Endothelial cell of umbilical vein (primary cell): ENCODE measurements around the gene TAGLN. TPM values are rescaled to one million over a fixed set of nuclear protein-coding genes. Genes with fewer than 3 reads are reported as not detected.

Experiments
- BruUV-seq: library from RNA; stranded (reverse); fragments of 400-500 nt; replicated peaks from 2 replicates; lab custom pipeline; 2021; lab: Mats Ljungman, UMichigan
- CTCF ChIA-PET: fragments of 300-600, 350-600 bp; sonication (Branson Sonifier 250); formaldehyde crosslinking; loops from one replicate; lab custom pipeline; 2021; ENCODE audit warnings: antibody characterized with exemption, inconsistent platforms; lab: Charles Lee
- POLR2A ChIA-PET: fragments of 300-600, 350-600 bp; sonication (Branson Sonifier 250); formaldehyde crosslinking; loops from one replicate; lab custom pipeline; 2021; ENCODE audit warnings: antibody characterized with exemption, inconsistent platforms; lab: Charles Lee
- DNase-seq: peaks from one replicate; pipeline ENCODE4 v3.0.0-alpha.2; 2011; ENCODE audit warnings: low read depth, low spot score
- FAIRE-seq: peaks from 2 replicates; lab custom pipeline; 2011; peaks lifted over from hg19 to GRCh38; lab: Jason Lieb, UNC
- H2AFZ ChIP-seq: 2 replicates; pipeline ENCODE4 v1.6.0; 2012; ENCODE audit warnings: low read depth, low read length, control low read depth, inconsistent platforms
- H3K27ac ChIP-seq: 2 replicates; pipeline ENCODE4 v1.5.1; 2011; ENCODE audit warnings: low read depth, mild to moderate bottlenecking, control low read depth, low read length, moderate library complexity; ENCODE audit not compliant: insufficient read depth
- H3K27me3 ChIP-seq, 2 experiments: 2 replicates each; pipeline versions ENCODE4 v1.6.0 to v1.6.1; 2011; ENCODE audit warnings: low read length in 2 of 2, mixed read lengths in 1 of 2; ENCODE audit not compliant: control insufficient read depth in 2 of 2, insufficient read depth in 2 of 2
- H3K36me3 ChIP-seq, 2 experiments: 2 replicates in 1 of 2; 3 replicates in 1 of 2; pipeline ENCODE4 v1.5.1; 2011; ENCODE audit warnings: low read length in 2 of 2, mild to moderate bottlenecking in 1 of 2, moderate library complexity in 1 of 2; ENCODE audit not compliant: control insufficient read depth in 2 of 2, insufficient read depth in 2 of 2; ENCODE audit errors: extremely low read depth in 1 of 2
- H3K4me1 ChIP-seq: 3 replicates; pipeline ENCODE4 v1.5.1; 2011; ENCODE audit warnings: mild to moderate bottlenecking, low read length; ENCODE audit not compliant: control insufficient read depth, insufficient read depth; ENCODE audit errors: extremely low read depth
- H3K4me2 ChIP-seq: 2 replicates; pipeline ENCODE4 v1.6.1; 2011; ENCODE audit warnings: low read length, control low read depth, mixed read lengths; ENCODE audit not compliant: insufficient read depth
- H3K4me3 ChIP-seq, 3 experiments: fragments of 200-600 bp in 1 of 3; sonication (generic), shearing (Covaris generic) in 1 of 3; replicated peaks in 1 of 3; 2 replicates each; pipeline ENCODE4 v1.5.1; 2011 to 2016; ENCODE audit warnings: control low read depth in 3 of 3, low read length in 3 of 3, mild to moderate bottlenecking in 2 of 3, inconsistent platforms in 1 of 3, low read depth in 1 of 3, moderate library complexity in 1 of 3; ENCODE audit not compliant: insufficient read depth in 1 of 3
- H3K79me2 ChIP-seq: 2 replicates; pipeline ENCODE4 v1.6.0; 2012; ENCODE audit warnings: low read length, inconsistent platforms; ENCODE audit not compliant: control insufficient read depth, insufficient read depth
- H3K9ac ChIP-seq: replicated peaks from 2 replicates; pipeline ENCODE3; 2011; ENCODE audit warnings: low read length, control low read depth; ENCODE audit not compliant: insufficient read depth; ENCODE audit errors: extremely low read depth
- H3K9me1 ChIP-seq: replicated peaks from 3 replicates; pipeline ENCODE4 v1.6.0; 2011; ENCODE audit warnings: mild to moderate bottlenecking, low read length; ENCODE audit not compliant: control insufficient read depth, insufficient read depth; ENCODE audit errors: extremely low read depth
- H3K9me3 ChIP-seq: replicated peaks from 2 replicates; pipeline ENCODE4 v1.5.1; 2012; ENCODE audit warnings: low read length, inconsistent platforms; ENCODE audit not compliant: control insufficient read depth, insufficient read depth
- H4K20me1 ChIP-seq: replicated peaks from 2 replicates; pipeline ENCODE3; 2011; ENCODE audit warnings: mild to moderate bottlenecking, low read length; ENCODE audit not compliant: control insufficient read depth, insufficient read depth; ENCODE audit errors: extremely low read depth
- EZH2 ChIP-seq: IDR thresholded peaks from 2 replicates; pipeline ENCODE4 v1.6.1; 2012; ENCODE audit warnings: borderline replicate concordance, low read depth, mild to moderate bottlenecking, moderate library complexity, low read length, inconsistent platforms; ENCODE audit not compliant: severe bottlenecking
- FOS ChIP-seq: IDR thresholded peaks from 2 replicates; pipeline ENCODE4 v1.6.1; 2011; ENCODE audit warnings: mild to moderate bottlenecking, low read length, moderate library complexity, borderline replicate concordance; ENCODE audit not compliant: insufficient read depth
- GATA2 ChIP-seq: IDR thresholded peaks from 2 replicates; pipeline ENCODE4 v1.7.0; 2011; ENCODE audit warnings: low read depth, mild to moderate bottlenecking, moderate library complexity, mixed read lengths, low read length; ENCODE audit not compliant: insufficient read length, insufficient read depth
- JUN ChIP-seq: IDR thresholded peaks from 2 replicates; pipeline ENCODE4 v1.6.1; 2011; ENCODE audit warnings: borderline replicate concordance, low read depth; ENCODE audit not compliant: insufficient read length, insufficient read depth
- MYC ChIP-seq: IDR thresholded peaks from one replicate; pipeline ENCODE4 v1.6.1; 2011; ENCODE audit warnings: mild to moderate bottlenecking, low read depth, low read length
- POLR2A ChIP-seq: IDR thresholded peaks from 2 replicates; pipeline ENCODE4 v1.6.1; 2012; ENCODE audit warnings: low read depth, mild to moderate bottlenecking, control low read depth, low read length
- POLR2AphosphoS5 ChIP-seq: IDR thresholded peaks from 2 replicates; pipeline ENCODE4 v1.6.1; 2012; ENCODE audit warnings: low read depth, mild to moderate bottlenecking, control low read depth, low read length, moderate library complexity; ENCODE audit not compliant: insufficient read depth
- dilution Hi-C: fragments of 300-500 bp; cut with MboI; formaldehyde crosslinking; loops from one replicate; pipeline ENCODE4 v1.15.0; 2019; ENCODE audit warnings: low sequenced_read_pairs; ENCODE audit not compliant: extremely low pct_ligation_motif_present
- intact Hi-C: fragments of 100-400 bp; cut with micrococcal nuclease; formaldehyde crosslinking; loops from one replicate; pipeline ENCODE4 v1.10.0; 2022
- polyA plus RNA-seq, 4 experiments: library from polyadenylated mRNA; depleted of rRNA in 3 of 4; stranded (reverse) in 3 of 4; unstranded in 1 of 4; fragments of >200 nt; gene quantifications; 2 replicates each; pipeline versions ENCODE4 v1.2.1 to v1.2.3, GENCODE V29; 2011 to 2012; ENCODE audit warnings: missing spikeins in 1 of 4
- total RNA-seq: library from RNA; stranded (reverse); gene quantifications from 2 replicates; pipeline ENCODE4 v1.2.3, GENCODE V29; 2021
- TF ChIP-seq, protein P1 (sequence below), 2 donors: IDR thresholded peaks; 1 replicate in 1 of 2; 2 replicates in 1 of 2; pipeline ENCODE4 v1.5.1; 2011; ENCODE audit warnings: low read length in 2 of 2, mild to moderate bottlenecking in 2 of 2, moderate library complexity in 2 of 2, control low read depth in 1 of 2, inconsistent platforms in 1 of 2, low read depth in 1 of 2; ENCODE audit not compliant: insufficient read depth in 1 of 2; ENCODE audit errors: extremely low read depth in 1 of 2
- TF ChIP-seq, protein P2 (sequence below): IDR thresholded peaks from 2 replicates; pipeline ENCODE4 v1.6.1; 2011; ENCODE audit not compliant: insufficient read depth, insufficient read length

The TAGLN gene
- total and polyA plus RNA-seq, 2 donors (not counting 3 experiments of a cell fraction or from before 2014, with no cell fraction given): 20.8 to 113 TPM

DNA sequence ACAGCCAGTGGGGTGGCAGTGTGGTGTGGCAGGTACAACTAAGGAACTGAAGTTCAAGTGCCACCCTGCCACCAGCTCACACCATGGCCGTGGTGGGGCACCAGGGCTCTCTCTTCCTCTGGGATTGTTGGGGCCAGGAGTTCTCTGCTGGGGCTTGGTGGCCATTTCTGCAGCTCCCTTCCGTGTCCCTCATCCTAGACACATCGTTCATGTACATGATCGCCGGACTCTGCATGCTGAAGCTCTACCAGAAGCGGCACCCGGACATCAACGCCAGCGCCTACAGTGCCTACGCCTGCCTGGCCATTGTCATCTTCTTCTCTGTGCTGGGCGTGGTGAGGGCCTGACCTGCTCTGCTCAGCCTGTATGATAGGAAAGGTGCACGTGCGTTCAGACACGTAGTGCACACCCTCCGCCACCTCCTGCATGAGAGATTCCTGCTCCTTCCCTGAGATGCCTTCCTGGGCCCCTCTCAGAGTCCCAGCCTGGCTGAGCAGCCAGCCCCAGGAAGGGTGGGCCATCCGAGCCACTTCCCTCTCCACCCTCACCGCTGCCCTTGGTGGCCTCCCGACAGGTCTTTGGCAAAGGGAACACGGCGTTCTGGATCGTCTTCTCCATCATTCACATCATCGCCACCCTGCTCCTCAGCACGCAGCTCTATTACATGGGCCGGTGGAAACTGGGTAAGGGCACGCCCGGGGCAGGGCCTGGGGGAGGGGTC lies 7.3 kb upstream of the TAGLN start:
- no peak for TF ChIP-seq MYC
- TF ChIP-seq POLR2AphosphoS5: no peak
- TF ChIP-seq POLR2A: no peak
- TF ChIP-seq EZH2: no peak
- TF ChIP-seq FOS: no peak
- TF ChIP-seq JUN: no peak
- TF ChIP-seq GATA2: no peak
- TF ChIP-seq, protein P1, sequence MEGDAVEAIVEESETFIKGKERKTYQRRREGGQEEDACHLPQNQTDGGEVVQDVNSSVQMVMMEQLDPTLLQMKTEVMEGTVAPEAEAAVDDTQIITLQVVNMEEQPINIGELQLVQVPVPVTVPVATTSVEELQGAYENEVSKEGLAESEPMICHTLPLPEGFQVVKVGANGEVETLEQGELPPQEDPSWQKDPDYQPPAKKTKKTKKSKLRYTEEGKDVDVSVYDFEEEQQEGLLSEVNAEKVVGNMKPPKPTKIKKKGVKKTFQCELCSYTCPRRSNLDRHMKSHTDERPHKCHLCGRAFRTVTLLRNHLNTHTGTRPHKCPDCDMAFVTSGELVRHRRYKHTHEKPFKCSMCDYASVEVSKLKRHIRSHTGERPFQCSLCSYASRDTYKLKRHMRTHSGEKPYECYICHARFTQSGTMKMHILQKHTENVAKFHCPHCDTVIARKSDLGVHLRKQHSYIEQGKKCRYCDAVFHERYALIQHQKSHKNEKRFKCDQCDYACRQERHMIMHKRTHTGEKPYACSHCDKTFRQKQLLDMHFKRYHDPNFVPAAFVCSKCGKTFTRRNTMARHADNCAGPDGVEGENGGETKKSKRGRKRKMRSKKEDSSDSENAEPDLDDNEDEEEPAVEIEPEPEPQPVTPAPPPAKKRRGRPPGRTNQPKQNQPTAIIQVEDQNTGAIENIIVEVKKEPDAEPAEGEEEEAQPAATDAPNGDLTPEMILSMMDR (IDR thresholded peaks at IDR 0.05; ENCODE audit: extremely low read depth in 1 of 2, insufficient read depth in 1 of 2, low read depth in 1 of 2, low read length in 2 of 2): no peak
- TF ChIP-seq, protein P2, sequence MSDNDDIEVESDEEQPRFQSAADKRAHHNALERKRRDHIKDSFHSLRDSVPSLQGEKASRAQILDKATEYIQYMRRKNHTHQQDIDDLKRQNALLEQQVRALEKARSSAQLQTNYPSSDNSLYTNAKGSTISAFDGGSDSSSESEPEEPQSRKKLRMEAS: no peak
- DNase-seq: no peak
- no peak overlapping the region for H3K27ac ChIP-seq
- no TSS peak for BruUV-seq
- H3K4me2 ChIP-seq: no peak overlapping the region
- no peaks in the 10 kb centered on the region for H3K79me2 ChIP-seq
- H3K4me1 ChIP-seq: no peaks in the 10 kb centered on the region
- CTCF ChIA-PET: interaction anchor here (1.0 kb wide), 1 partner anchor 11 kb away, joined by 6 read pairs; no protein-coding TSS in a partner anchor
- H4K20me1 ChIP-seq: no peaks in the 10 kb centered on the region
- no peaks in the 10 kb centered on the region for H3K9me1 ChIP-seq
- no peaks in the 10 kb centered on the region for H3K27me3 ChIP-seq
- H2AFZ ChIP-seq: no peak overlapping the region
- peaks cover 0 to 35% of the 10 kb centered on the region in 2 experiments for H3K36me3 ChIP-seq
- no peak overlapping the region for H3K9ac ChIP-seq
- POLR2A ChIA-PET: no interaction called here
- FAIRE-seq: no peak
- no peak overlapping the region for H3K4me3 ChIP-seq
- intact Hi-C loops (no loop called here), dilution Hi-C loops (no loop called here)
- H3K9me3 ChIP-seq: no peaks in the 10 kb centered on the region
